Endothelial cell of umbilical vein (primary cell): ENCODE results near the gene PPP1R10. TPM values are rescaled to one million over a fixed set of nuclear protein-coding genes. Genes with fewer than 3 reads are reported as not detected.
A peak's percentile ranks its signal among the peaks of the same experiment; 100 is the strongest.

Experiments used
- BruUV-seq: library from RNA; stranded (reverse); fragments of 400-500 nt; replicated peaks from 2 replicates; lab custom pipeline; 2021; lab: Mats Ljungman, UMichigan
- CTCF ChIA-PET: fragments of 300-600, 350-600 bp; sonication (Branson Sonifier 250); formaldehyde crosslinking; loops from one replicate; lab custom pipeline; 2021; ENCODE audit warnings: antibody characterized with exemption, inconsistent platforms; lab: Charles Lee
- POLR2A ChIA-PET: fragments of 300-600, 350-600 bp; sonication (Branson Sonifier 250); formaldehyde crosslinking; loops from one replicate; lab custom pipeline; 2021; ENCODE audit warnings: antibody characterized with exemption, inconsistent platforms; lab: Charles Lee
- DNase-seq: peaks from one replicate; pipeline ENCODE4 v3.0.0-alpha.2; 2011; ENCODE audit warnings: low read depth, low spot score
- FAIRE-seq: peaks from 2 replicates; lab custom pipeline; 2011; peaks lifted over from hg19 to GRCh38; lab: Jason Lieb, UNC
- H2AFZ ChIP-seq: 2 replicates; pipeline ENCODE4 v1.6.0; 2012; ENCODE audit warnings: low read depth, low read length, control low read depth, inconsistent platforms
- H3K27ac ChIP-seq: 2 replicates; pipeline ENCODE4 v1.5.1; 2011; ENCODE audit warnings: low read depth, mild to moderate bottlenecking, control low read depth, low read length, moderate library complexity; ENCODE audit not compliant: insufficient read depth
- H3K27me3 ChIP-seq, 2 experiments: 2 replicates each; pipeline versions ENCODE4 v1.6.0 to v1.6.1; 2011; ENCODE audit warnings: low read length in 2 of 2, mixed read lengths in 1 of 2; ENCODE audit not compliant: control insufficient read depth in 2 of 2, insufficient read depth in 2 of 2
- H3K36me3 ChIP-seq, 2 experiments: 2 replicates in 1 of 2; 3 replicates in 1 of 2; pipeline ENCODE4 v1.5.1; 2011; ENCODE audit warnings: low read length in 2 of 2, mild to moderate bottlenecking in 1 of 2, moderate library complexity in 1 of 2; ENCODE audit not compliant: control insufficient read depth in 2 of 2, insufficient read depth in 2 of 2; ENCODE audit errors: extremely low read depth in 1 of 2
- H3K4me1 ChIP-seq: 3 replicates; pipeline ENCODE4 v1.5.1; 2011; ENCODE audit warnings: mild to moderate bottlenecking, low read length; ENCODE audit not compliant: control insufficient read depth, insufficient read depth; ENCODE audit errors: extremely low read depth
- H3K4me2 ChIP-seq: 2 replicates; pipeline ENCODE4 v1.6.1; 2011; ENCODE audit warnings: low read length, control low read depth, mixed read lengths; ENCODE audit not compliant: insufficient read depth
- H3K4me3 ChIP-seq, 3 experiments: fragments of 200-600 bp in 1 of 3; sonication (generic), shearing (Covaris generic) in 1 of 3; replicated peaks in 1 of 3; 2 replicates each; pipeline ENCODE4 v1.5.1; 2011 to 2016; ENCODE audit warnings: control low read depth in 3 of 3, low read length in 3 of 3, mild to moderate bottlenecking in 2 of 3, inconsistent platforms in 1 of 3, low read depth in 1 of 3, moderate library complexity in 1 of 3; ENCODE audit not compliant: insufficient read depth in 1 of 3
- H3K79me2 ChIP-seq: 2 replicates; pipeline ENCODE4 v1.6.0; 2012; ENCODE audit warnings: low read length, inconsistent platforms; ENCODE audit not compliant: control insufficient read depth, insufficient read depth
- H3K9ac ChIP-seq: replicated peaks from 2 replicates; pipeline ENCODE3; 2011; ENCODE audit warnings: low read length, control low read depth; ENCODE audit not compliant: insufficient read depth; ENCODE audit errors: extremely low read depth
- H3K9me1 ChIP-seq: replicated peaks from 3 replicates; pipeline ENCODE4 v1.6.0; 2011; ENCODE audit warnings: mild to moderate bottlenecking, low read length; ENCODE audit not compliant: control insufficient read depth, insufficient read depth; ENCODE audit errors: extremely low read depth
- H3K9me3 ChIP-seq: replicated peaks from 2 replicates; pipeline ENCODE4 v1.5.1; 2012; ENCODE audit warnings: low read length, inconsistent platforms; ENCODE audit not compliant: control insufficient read depth, insufficient read depth
- H4K20me1 ChIP-seq: replicated peaks from 2 replicates; pipeline ENCODE3; 2011; ENCODE audit warnings: mild to moderate bottlenecking, low read length; ENCODE audit not compliant: control insufficient read depth, insufficient read depth; ENCODE audit errors: extremely low read depth
- CTCF ChIP-seq, 2 donors: IDR thresholded peaks; 1 replicate in 1 of 2; 2 replicates in 1 of 2; pipeline ENCODE4 v1.5.1; 2011; ENCODE audit warnings: low read length in 2 of 2, mild to moderate bottlenecking in 2 of 2, moderate library complexity in 2 of 2, control low read depth in 1 of 2, inconsistent platforms in 1 of 2, low read depth in 1 of 2; ENCODE audit not compliant: insufficient read depth in 1 of 2; ENCODE audit errors: extremely low read depth in 1 of 2
- EZH2 ChIP-seq: IDR thresholded peaks from 2 replicates; pipeline ENCODE4 v1.6.1; 2012; ENCODE audit warnings: borderline replicate concordance, low read depth, mild to moderate bottlenecking, moderate library complexity, low read length, inconsistent platforms; ENCODE audit not compliant: severe bottlenecking
- GATA2 ChIP-seq: IDR thresholded peaks from 2 replicates; pipeline ENCODE4 v1.7.0; 2011; ENCODE audit warnings: low read depth, mild to moderate bottlenecking, moderate library complexity, mixed read lengths, low read length; ENCODE audit not compliant: insufficient read length, insufficient read depth
- JUN ChIP-seq: IDR thresholded peaks from 2 replicates; pipeline ENCODE4 v1.6.1; 2011; ENCODE audit warnings: borderline replicate concordance, low read depth; ENCODE audit not compliant: insufficient read length, insufficient read depth
- MAX ChIP-seq: IDR thresholded peaks from 2 replicates; pipeline ENCODE4 v1.6.1; 2011; ENCODE audit not compliant: insufficient read depth, insufficient read length
- MYC ChIP-seq: IDR thresholded peaks from one replicate; pipeline ENCODE4 v1.6.1; 2011; ENCODE audit warnings: mild to moderate bottlenecking, low read depth, low read length
- POLR2A ChIP-seq: IDR thresholded peaks from 2 replicates; pipeline ENCODE4 v1.6.1; 2012; ENCODE audit warnings: low read depth, mild to moderate bottlenecking, control low read depth, low read length
- POLR2AphosphoS5 ChIP-seq: IDR thresholded peaks from 2 replicates; pipeline ENCODE4 v1.6.1; 2012; ENCODE audit warnings: low read depth, mild to moderate bottlenecking, control low read depth, low read length, moderate library complexity; ENCODE audit not compliant: insufficient read depth
- dilution Hi-C: fragments of 300-500 bp; cut with MboI; formaldehyde crosslinking; loops from one replicate; pipeline ENCODE4 v1.15.0; 2019; ENCODE audit warnings: low sequenced_read_pairs; ENCODE audit not compliant: extremely low pct_ligation_motif_present
- intact Hi-C: fragments of 100-400 bp; cut with micrococcal nuclease; formaldehyde crosslinking; loops from one replicate; pipeline ENCODE4 v1.10.0; 2022
- polyA plus RNA-seq, 4 experiments: library from polyadenylated mRNA; depleted of rRNA in 3 of 4; stranded (reverse) in 3 of 4; unstranded in 1 of 4; fragments of >200 nt; gene quantifications; 2 replicates each; pipeline versions ENCODE4 v1.2.1 to v1.2.3, GENCODE V29; 2011 to 2012; ENCODE audit warnings: missing spikeins in 1 of 4
- total RNA-seq: library from RNA; stranded (reverse); gene quantifications from 2 replicates; pipeline ENCODE4 v1.2.3, GENCODE V29; 2021

Gene PPP1R10
- total and polyA plus RNA-seq, 2 donors (not counting 3 experiments of a cell fraction or from before 2014, with no cell fraction given): 19.2 to 88.3 TPM

GRCh38 chr6:30655743-30656094, 38.7 kb upstream of the PPP1R10 start:
- no peak for FAIRE-seq
- TF ChIP-seq EZH2 (no peak), GATA2 (no peak), JUN (no peak), MYC (no peak), MAX (no peak)
- no peak overlapping the region for H3K4me3 ChIP-seq
- POLR2A ChIA-PET: no interaction called here
- no TSS peak for BruUV-seq
- H3K9ac ChIP-seq: no peak overlapping the region
- dilution Hi-C loops (no loop called here), intact Hi-C loops (no loop called here)
- H4K20me1 ChIP-seq: no peaks in the 10 kb centered on the region
- H3K9me3 ChIP-seq: no peaks in the 10 kb centered on the region
- no peaks in the 10 kb centered on the region for H3K4me1 ChIP-seq
- no peaks in the 10 kb centered on the region for H3K27me3 ChIP-seq
- no peaks in the 10 kb centered on the region for H3K9me1 ChIP-seq
- H3K36me3 ChIP-seq: peaks cover 19 to 52% of the 10 kb centered on the region in 2 experiments
- CTCF ChIA-PET: interaction anchor here (1.1 kb wide), 2 partner anchors 9 to 75 kb away, joined by 3 read pairs; no protein-coding TSS in a partner anchor
- no peak overlapping the region for H3K4me2 ChIP-seq
- DNase-seq: no peak
- no peaks in the 10 kb centered on the region for H3K79me2 ChIP-seq
- no peak overlapping the region for H2AFZ ChIP-seq
- H3K27ac ChIP-seq: no peak overlapping the region

GRCh38 chr6:30654798-30655742, 38.0 kb upstream of the PPP1R10 start:
- Histone ChIP-seq H3K79me2 (no peaks in the 10 kb centered on the region), H3K9me3 (no peaks in the 10 kb centered on the region), H3K4me2 (no peak overlapping the region), H3K36me3 (peaks cover 19 to 52% of the 10 kb centered on the region in 2 experiments), H3K4me1 (no peaks in the 10 kb centered on the region), H3K27ac (no peak overlapping the region), H3K27me3 (no peaks in the 10 kb centered on the region), H3K9ac (no peak overlapping the region), H3K9me1 (no peaks in the 10 kb centered on the region), H3K4me3 (no peak overlapping the region), H2AFZ (no peak overlapping the region), H4K20me1 (no peaks in the 10 kb centered on the region)
- DNase-seq: no peak
- intact Hi-C loops: no loop called here
- FAIRE-seq: no peak
- dilution Hi-C loops: no loop called here
- TSS peak; percentile 58 for BruUV-seq
- TF ChIP-seq GATA2 (no peak), MAX (no peak), CTCF (IDR thresholded peaks at IDR 0.05; ENCODE audit: extremely low read depth in 1 of 2, insufficient read depth in 1 of 2, low read depth in 1 of 2, low read length in 2 of 2) (no peak), JUN (no peak), EZH2 (no peak), POLR2AphosphoS5 (no peak), POLR2A (no peak), MYC (no peak)
- CTCF ChIA-PET: no interaction called here
- POLR2A ChIA-PET: no interaction called here
